PC-9 (cell line): Measurements from ENCODE around the gene ROR2.

Experiments
- CTCF ChIP-seq: fragments of 200-600 bp; sonication (generic); conservative IDR thresholded peaks from 2 replicates; pipeline ENCODE4 v1.6.1; 2017; ENCODE audit warnings: mixed run types, antibody characterized with exemption, mild to moderate bottlenecking, moderate library complexity
- EZH2 ChIP-seq: fragments of 200-600 bp; sonication (generic); IDR thresholded peaks from 2 replicates; pipeline ENCODE4 v1.8.0; 2017; ENCODE audit warnings: antibody characterized with exemption, low read depth

GRCh38 chr9:91845879-91846278 lies 104.1 kb downstream of the ROR2 start:
- TF ChIP-seq EZH2 (no peak), CTCF (no peak)
